Hematopoietic multipotent progenitor cell (in vitro differentiated cells): ENCODE data around the gene EIF2S2. TPM values are rescaled to one million over a fixed set of nuclear protein-coding genes. Genes with fewer than 3 reads are reported as not detected.

Experiments
- small RNA-seq: library from RNA; depleted of rRNA; stranded (forward); fragments of <200 nt; gene quantifications from one replicate; pipeline ENCODE3, GENCODE V24; 2012
- total RNA-seq: library from RNA; depleted of rRNA; stranded (reverse); fragments of >200 nt; gene quantifications from one replicate; pipeline ENCODE4 v1.2.3, GENCODE V29; 2012

EIF2S2 gene
- total RNA-seq, 1 donor: 15.3 TPM

Small RNA genes lying within 50 kb of the gene (small RNA-seq; reads per million reads assigned to genes)
- gene MIR4755: not detected

Other genes starting within 250 kb of the EIF2S2 start
- gene RALY, start 118.3 kb downstream of the EIF2S2 start, total RNA-seq: 139 TPM
- gene ASIP, start 129.2 kb upstream of the EIF2S2 start, total RNA-seq: not detected
- gene AHCY, start 191.1 kb upstream of the EIF2S2 start, total RNA-seq: 235 TPM